ENCODE results near the gene CHTOP.
"Not testable (repeated sequence)": the region's sequence is repeated elsewhere in the genome, so short reads cannot be mapped to it uniquely, and the experiment has no call there.

The CHTOP gene

DNA sequence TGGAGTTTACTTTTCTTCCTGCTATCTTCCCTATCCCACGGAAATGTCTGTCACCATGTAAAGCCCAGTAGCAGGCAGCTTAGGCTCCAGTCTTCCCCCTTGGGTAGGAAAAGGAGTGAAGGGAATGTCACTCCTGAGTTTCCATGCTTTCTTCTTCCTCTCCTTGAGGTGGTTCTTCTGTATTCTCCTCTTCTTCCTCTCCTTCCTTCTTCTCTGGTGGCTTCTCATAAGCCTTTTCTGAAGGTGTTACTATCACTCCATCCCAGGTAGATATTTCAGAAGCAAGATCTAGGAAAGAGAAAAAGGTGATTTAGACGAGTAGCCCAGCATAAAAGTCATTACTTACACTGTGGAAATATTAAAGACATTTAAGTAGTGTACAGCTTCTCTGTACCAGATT lies 28.4 kb downstream of the CHTOP start:
- DNase-seq (ENCODE audit: low read depth) = no peak

DNA sequence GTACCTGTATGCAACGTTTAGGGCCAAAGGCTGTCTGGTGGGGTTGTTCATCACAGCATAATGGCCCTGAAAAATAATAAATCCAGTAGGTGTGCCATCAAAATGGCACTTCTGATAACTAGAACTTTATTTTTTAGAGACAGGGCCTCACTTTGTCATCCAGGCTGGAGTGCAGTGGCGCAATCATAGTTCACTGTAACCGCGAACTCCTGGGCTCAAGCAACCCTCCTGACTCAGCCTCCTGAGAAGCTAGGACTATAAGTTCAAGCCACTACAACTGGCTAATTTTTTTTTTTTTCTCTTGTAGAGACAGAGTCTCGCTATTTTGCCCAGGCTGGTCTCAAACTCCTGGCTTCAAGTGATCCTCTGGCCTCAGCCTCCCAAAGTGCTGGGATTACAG lies 29.3 kb downstream of the CHTOP start:
- DNase-seq (ENCODE audit: low read depth) = peak; percentile 83

DNA sequence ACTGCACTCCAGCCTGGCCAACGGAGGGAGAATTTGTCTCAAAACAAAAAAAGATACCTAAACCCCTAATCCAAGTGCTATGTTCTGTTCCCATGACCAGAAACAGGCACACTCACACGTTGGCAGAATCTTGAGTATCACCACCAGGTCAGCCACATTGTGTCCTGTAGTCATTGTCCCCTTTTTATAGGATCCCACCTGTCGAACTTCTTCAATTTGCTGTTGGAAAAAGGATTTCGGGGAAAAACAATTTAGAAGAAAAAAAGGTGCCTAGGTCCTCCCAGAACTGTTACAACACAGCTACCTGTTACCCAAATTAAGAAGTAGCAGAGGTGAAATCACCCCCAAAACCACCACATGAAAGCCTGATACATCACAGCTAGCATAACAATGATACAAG lies 33.6 kb downstream of the CHTOP start:
- DNase-seq (ENCODE audit: low read depth) = no peak

DNA sequence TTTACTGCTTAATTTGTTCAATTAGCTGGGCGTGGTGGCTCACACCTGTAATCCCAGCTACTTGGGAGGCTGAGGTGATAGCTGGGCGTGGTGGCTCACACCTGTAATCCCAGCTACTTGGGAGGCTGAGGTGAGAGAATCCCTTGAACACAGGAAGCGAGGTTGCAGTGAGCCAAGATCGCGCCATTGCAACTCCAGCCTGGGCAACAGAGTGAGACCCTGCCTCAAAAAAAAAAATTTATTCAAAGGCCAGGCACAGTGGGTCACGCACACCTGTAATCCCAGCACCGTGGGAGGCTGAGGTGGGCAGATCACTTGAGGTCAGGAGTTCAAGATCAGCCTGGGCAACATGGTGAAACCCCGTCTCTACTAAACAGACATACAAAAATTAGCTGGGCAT lies 34.8 kb downstream of the CHTOP start:
- DNase-seq (ENCODE audit: low read depth) = not testable (repeated sequence)

DNA sequence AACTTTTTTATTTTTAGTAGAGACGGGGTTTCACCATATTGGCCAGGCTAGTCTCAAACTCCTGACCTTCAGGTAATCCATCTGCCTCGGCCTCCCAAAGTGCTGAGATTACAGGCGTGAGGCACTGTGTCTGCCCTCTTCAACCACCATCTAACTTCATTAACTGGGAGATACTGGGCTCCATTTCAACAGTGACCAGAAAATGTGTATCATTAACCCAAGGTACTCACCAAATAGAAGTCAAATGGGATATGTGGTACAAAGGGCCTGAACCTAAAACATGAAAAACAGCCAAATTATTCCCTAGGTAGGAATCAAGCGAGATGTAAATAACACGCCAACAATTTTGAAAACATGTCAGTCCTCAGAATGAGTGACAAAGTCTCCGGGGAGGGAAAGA lies 35.7 kb downstream of the CHTOP start:
- DNase-seq (ENCODE audit: low read depth) = no peak

DNA sequence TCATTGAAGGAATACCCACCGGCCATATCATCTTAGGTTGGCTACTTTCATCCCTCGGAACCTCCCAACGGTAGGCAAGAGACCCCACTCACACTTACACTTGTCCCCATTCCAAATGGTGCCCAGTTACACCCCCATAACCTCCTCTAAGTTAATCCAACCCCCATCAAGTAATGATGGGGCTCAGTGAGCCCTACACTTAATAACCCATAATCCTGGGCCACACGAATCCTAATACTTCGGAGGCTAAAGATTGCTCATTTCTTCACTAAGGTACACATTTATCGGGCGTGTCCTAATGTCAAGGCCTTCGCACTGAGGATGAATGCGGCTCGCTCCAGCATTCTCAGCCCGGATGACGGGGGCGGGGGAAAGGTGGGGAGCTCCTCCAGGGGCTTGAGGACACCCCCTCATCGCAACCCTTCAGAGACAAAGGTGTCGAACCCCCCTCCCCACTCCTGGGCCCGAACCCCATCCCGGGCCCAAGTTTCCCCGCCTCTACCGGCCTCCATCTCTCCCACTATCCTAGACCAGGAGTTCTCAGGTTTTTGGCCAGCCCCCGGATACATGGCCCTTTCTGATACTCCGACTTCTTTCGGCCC lies 36.5 kb downstream of the CHTOP start:
- DNase-seq (ENCODE audit: low read depth) = no peak

DNA sequence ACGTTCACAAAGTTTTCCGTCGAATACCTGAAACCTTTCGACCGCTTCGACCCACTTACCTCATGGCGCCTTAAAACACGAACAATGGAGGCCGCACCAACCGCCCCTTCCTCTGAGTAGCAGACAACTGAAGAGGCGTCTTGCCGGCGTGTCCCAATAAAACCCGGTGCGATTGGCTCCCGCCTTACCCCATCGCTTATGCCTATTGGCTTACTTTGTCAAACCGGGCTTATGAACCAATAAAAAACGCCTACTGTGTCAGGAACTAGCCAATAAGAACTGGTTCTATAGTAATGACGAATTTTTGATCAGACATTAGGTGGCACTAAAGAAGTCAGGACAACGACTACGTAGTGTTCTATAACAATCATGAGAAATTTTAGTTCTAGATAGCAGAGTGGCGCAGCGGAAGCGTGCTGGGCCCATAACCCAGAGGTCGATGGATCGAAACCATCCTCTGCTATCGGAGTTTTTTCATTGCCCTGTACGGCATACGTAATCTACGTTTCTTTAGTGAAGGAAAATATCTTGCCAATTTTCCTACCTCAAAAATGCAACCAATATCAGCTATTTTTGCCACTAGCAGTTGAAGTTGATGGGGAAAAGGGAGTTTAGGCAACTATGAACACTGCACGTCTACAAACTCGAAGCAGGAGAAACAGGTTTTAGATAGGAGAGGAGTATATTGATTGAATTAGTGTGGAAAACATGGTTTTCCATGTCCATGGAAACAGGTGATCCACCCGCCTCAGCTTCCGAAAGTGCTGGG lies 37.2 kb downstream of the CHTOP start, which contains the start of gene ILF2:
Gene ILF2 (minus strand): TSS at position 135 of the 769 bp plus-strand sequence. CDS start 71 bp downstream, at position 64.
- DNase-seq (ENCODE audit: low read depth) = peak; percentile 100

DNA sequence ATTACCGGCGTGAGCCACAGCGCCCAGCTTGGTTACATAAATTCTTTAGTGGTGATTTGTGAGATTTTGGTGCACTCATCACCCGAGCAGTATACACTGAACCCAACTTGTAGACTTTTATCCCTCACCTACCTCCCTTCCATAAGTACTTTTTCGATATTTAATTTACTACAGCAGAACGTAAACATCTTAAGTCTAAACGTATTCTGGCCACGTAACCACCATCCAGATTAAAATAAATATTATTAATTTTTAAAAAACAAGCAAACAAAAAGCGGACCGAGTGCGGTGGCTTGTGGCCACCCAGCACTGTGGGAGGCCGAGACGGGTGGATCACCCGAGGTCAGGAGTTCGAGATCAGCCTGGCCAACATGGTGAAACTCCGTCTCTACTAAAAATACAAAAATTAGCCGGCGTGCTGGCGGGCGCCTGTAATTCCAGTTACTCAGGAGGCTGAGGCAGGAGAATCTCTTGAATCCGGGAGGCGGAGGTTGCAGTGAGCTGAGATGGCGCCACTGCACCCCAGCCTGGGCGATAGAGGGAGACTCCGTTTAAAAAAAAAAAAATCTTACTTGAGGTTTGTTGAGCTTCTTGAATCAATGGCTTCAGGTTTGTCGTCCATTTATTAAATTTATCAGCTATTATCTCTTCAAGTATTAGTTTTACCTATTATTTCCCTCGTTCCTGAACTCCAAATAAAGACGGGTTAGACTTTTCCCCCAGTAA lies 37.9 kb downstream of the CHTOP start:
- peak; percentile 69 for DNase-seq (ENCODE audit: low read depth)

DNA sequence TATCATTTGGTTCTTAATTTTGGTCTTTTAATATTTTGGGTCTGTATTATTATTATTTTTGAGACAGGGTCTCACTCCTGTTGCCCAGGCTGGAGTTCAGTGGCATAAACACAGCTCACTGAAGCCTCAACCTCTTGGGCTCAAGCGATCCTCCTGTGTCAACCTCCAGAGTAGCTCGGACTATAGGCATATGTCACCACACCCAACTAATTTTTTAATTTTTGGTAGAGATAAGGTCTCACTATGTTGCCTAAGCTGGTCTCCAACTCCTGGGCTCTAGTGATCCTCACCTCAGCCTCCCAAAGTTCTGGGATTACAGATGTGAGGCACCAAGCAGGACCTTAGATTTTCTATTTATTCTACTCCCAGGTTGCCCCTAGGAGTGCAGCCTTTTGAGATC lies 39.6 kb downstream of the CHTOP start:
- DNase-seq (ENCODE audit: low read depth) = no peak

DNA sequence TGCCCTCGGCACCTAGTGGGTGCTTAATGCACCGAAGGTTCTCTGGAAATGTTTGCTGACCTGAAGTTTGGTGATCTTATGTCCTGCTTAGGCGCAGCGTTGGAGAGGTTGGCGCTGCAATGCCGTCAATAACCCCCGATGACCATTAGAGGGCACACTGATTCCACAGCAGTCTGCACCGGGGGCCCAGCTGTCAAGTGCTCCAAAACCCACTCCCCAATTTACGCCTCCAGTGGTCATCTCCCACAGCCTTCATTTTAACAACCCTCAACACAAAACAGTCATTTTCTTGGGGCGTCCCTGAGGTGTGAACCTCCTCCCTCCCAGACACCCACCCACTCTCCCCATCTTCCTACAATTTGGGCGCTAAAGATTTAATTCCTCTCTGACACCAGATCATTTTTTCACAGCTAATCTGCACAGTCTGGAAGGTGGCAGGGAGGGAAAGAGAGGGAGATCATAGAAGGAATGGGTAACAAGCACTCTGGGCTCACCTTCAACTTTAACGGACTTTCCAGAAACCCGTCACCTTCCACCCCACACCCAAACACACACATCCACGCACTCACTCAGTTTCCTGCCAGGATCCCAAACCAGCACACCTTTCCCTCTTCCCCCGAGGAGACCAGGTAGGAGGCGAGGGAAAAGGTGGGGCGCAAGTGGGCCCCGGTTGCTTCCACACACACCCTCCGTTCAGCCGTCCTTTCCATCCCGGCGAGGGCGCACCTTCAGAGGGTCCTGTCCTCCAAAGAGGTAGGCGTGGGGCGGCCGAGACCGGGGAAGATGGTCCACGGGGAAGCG lies 44.1 kb downstream of the CHTOP start:
- peak; percentile 60 for DNase-seq (ENCODE audit: low read depth)

DNA sequence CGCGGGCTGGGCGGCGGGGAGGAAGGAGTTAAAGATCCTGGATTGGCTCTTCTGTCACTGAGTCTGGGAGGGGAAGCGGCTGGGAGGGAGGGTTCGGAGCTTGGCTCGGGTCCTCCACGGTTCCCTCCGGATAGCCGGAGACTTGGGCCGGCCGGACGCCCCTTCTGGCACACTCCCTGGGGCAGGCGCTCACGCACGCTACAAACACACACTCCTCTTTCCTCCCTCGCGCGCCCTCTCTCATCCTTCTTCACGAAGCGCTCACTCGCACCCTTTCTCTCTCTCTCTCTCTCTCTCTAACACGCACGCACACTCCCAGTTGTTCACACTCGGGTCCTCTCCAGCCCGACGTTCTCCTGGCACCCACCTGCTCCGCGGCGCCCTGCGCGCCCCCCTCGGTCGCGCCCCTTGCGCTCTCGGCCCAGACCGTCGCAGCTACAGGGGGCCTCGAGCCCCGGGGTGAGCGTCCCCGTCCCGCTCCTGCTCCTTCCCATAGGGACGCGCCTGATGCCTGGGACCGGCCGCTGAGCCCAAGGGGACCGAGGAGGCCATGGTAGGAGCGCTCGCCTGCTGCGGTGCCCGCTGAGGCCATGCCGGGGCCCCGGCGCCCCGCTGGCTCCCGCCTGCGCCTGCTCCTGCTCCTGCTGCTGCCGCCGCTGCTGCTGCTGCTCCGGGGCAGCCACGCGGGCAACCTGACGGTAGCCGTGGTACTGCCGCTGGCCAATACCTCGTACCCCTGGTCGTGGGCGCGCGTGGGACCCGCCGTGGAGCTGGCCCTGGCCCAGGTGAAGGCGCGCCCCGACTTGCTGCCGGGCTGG lies 44.9 kb downstream of the CHTOP start, which contains the start of gene NPR1:
Gene NPR1 (plus strand): TSS at position 170 of the 818 bp plus-strand sequence. CDS start 421 bp downstream, at position 591.
- no peak for DNase-seq (ENCODE audit: low read depth)

DNA sequence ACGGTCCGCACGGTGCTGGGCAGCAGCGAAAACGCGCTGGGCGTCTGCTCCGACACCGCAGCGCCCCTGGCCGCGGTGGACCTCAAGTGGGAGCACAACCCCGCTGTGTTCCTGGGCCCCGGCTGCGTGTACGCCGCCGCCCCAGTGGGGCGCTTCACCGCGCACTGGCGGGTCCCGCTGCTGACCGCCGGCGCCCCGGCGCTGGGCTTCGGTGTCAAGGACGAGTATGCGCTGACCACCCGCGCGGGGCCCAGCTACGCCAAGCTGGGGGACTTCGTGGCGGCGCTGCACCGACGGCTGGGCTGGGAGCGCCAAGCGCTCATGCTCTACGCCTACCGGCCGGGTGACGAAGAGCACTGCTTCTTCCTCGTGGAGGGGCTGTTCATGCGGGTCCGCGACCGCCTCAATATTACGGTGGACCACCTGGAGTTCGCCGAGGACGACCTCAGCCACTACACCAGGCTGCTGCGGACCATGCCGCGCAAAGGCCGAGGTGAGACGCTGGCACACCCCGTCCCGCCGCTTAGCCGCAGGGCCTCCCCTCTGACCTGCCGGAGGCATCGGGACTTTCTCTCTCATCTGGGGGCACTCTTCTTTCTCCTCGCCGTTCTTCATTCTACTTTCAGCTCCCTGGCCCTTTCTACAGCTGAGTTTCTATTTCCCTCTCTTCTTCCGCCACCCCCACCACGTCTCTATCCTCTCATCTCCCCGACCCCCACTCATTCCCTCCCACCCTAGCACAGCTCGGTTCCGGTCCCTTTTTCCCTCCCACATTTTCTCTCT lies 45.7 kb downstream of the CHTOP start:
- DNase-seq (ENCODE audit: low read depth) = no peak

DNA sequence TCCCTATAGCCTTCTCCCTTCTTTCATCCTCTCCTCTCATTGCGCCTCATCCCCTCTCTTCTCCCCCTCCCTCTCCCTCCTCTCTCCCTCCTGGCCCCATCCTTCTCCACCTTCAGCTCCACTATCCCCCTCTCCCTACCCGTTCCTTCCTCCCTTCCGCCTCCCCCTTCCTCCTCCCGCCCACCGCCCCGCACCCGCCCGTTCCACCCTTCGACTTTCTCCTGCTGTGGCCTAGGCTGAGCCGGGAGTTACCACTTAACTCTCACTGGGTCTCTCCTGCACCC lies 46.2 kb downstream of the CHTOP start:
- DNase-seq (ENCODE audit: low read depth) = no peak

DNA sequence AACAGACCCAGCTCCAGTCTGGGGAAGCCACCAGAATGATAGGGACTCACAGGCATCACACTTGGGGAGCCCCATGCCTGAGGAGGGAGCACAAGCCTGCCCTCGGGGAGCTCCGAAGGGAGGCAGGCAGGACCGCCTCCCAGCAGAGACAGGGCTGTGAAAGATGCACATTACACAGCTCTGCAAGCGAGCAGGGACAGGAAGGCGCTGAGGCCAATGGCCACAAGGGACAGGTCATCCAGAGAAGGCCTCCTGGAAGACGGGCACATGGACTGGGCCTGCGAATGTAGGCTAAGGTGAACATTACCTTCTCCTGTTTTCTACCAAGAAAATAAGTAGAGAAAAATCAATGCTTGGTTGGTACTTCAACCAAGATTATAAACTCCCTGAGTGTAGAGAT lies 48.9 kb downstream of the CHTOP start:
- DNase-seq (ENCODE audit: low read depth) = no peak

DNA sequence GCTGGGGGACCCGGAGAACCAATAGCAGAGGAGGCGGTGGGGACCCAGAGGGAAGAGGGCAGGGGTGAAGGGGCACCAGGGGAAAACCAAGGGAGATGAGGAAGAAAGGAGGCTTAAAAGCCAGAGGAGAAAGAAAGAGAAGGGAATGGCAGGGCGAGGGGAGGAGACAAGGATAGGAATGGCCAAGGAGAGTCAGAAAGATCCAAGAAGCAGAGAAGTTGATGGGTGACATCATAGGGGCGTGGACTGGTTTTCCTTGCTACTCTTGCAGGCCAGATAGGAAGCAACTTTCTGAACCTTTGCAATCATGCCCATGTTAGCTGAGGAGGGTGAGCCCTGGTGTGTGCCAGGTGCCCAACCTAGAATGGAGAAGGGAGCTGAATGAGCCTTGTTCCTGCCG lies 50.0 kb downstream of the CHTOP start:
- DNase-seq (ENCODE audit: low read depth) = no peak

DNA sequence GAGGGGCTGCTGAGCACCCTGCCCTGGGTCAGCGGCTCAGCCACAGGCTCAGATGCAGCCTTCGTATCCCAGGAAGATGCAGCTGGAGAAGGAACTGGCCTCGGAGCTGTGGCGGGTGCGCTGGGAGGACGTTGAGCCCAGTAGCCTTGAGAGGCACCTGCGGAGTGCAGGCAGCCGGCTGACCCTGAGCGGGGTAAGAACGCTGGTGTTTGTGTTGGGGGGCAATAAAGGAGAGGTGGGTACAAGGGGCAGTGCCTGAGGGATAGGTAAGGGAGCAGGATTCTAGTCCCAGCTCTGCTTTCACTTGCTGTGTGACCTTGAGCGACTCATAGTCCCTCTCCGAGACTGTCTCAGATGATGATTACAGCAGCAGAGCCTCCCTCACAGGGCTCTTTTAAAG lies 51.0 kb downstream of the CHTOP start:
- DNase-seq (ENCODE audit: low read depth) = no peak

DNA sequence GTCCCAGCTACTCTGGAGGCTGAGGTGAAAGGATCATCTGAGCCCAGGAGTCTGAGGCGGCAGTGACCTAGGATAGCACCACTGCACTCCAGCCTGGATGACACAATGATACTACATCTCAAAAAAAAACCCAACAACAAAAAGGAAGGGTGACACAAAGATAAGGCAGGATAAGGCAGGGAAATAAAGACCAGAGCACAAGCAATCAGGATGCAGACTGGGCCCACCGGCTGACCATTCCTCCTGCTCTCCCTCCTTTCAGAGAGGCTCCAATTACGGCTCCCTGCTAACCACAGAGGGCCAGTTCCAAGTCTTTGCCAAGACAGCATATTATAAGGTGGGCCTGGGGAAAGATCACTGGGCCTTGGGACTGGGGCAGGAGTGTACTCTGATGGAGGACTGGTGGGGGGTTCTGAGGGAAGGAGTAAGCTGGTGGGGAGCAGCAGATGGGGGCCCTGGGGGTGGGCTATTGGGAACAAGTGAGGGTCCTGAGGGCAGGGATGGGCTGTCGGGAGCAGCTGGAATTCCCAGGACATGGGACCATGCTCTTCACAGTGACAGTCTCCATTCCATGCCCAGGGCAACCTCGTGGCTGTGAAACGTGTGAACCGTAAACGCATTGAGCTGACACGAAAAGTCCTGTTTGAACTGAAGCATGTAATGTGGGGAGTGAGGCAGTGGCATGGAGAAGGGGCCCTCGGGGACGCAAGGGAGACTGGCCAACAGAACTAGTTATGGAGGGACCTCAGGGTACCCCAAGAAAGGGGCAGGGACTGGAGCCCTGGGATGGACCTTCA lies 51.9 kb downstream of the CHTOP start:
- DNase-seq (ENCODE audit: low read depth) = no peak

DNA sequence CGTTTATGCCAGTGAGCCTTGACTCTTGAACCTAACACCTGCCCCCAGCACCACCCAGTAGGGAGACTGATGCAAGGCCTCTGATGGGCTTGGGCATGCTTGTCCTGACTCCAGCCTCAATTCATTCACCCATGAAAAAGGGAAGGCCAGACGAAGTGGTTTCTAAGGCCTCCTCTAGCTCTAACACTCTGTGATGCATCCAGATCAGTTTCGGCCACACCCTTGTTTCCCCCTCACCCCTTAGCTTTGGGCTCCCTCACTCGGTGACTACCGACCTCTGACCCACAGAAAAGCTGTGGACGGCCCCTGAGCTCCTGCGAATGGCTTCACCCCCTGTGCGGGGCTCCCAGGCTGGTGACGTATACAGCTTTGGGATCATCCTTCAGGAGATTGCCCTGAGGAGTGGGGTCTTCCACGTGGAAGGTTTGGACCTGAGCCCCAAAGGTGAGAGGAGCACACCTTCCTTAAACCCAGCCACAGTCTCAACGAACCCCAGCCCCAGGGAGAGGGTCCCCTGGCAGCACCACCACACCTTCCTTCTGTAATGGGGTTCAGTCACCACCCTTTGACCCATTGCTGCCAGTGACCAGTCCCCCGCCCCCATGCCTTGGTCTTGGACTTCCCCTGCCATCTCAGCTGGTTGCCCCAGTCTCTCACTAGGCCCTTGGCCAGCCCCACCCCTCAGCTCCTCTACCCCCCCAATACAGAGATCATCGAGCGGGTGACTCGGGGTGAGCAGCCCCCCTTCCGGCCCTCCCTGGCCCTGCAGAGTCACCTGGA lies 53.7 kb downstream of the CHTOP start:
- DNase-seq (ENCODE audit: low read depth) = no peak

DNA sequence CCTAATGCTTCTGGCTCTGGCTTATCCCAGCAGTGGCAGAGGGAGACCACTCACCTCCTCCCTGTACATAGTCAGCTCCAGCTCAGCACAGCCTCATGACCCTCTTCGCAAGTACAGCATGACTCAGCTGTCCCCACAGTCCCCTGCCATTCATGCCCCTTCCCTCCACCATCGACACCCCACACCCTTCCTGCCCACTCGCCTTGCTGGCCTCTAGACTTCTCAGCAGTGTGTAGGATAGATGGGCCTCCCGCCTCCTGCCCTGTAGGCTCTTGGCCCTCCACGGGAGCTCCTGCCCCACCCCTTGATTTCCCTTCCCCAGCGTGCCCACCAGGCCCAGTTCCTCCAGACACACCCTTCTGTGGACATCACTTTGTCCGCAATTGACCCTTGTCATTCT lies 54.4 kb downstream of the CHTOP start:
- DNase-seq (ENCODE audit: low read depth) = no peak

All from iris pigment epithelial cell (primary cell).